GM21723 (cell line): ENCODE measurements around the gene ARHGAP5.
"Not testable (repeated sequence)": the region's sequence is repeated elsewhere in the genome, so short reads cannot be mapped to it uniquely, and the experiment has no call there.

ENCODE experiments used
- ATAC-seq: cut with Tn5 transposase; IDR thresholded peaks from one replicate; pipeline ENCODE4 v1.9.1; 2021; ENCODE audit warnings: mild to moderate bottlenecking, moderate library complexity; ENCODE audit not compliant: unreplicated experiment

The ARHGAP5 gene

DNA sequence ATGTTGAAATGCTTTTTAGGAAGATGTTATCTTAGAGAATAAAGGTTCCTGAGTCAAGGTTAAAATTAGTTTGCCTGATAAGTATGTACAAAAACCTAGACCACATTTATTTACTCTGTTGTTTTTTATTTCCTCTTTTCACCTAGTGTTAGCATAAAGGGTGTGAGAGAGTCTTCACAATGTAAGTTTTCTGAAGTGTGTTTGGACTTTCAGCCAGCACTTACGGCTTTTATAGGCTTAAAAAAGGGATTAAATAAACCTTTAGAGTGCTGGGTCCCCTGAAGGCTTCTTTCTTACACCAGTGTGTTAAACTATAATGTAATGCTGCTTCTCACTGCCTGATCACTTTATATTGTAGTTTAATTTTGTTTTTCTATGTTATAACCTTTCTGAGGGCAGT lies 27.2 kb downstream of the ARHGAP5 start:
- ATAC-seq = no peak

DNA sequence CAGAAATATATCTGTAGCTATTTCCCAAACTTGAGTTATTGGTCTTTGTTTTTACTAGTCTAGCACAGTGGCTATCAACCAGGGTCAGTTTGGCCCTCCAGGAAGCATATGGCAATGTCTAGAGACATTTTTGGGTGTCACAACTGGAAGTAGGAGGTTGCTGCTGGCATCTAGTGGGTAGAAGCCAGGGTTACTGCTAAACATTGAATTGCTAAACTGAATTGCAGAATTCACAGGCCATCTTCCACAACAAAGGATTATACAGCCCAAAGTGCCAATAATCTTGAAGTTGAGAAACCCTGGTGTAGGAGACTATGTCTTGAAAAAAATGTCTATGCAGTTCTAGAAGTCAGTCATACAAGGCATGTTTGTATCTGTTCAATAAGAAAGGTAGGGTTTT lies 27.7 kb downstream of the ARHGAP5 start:
- ATAC-seq = no peak

DNA sequence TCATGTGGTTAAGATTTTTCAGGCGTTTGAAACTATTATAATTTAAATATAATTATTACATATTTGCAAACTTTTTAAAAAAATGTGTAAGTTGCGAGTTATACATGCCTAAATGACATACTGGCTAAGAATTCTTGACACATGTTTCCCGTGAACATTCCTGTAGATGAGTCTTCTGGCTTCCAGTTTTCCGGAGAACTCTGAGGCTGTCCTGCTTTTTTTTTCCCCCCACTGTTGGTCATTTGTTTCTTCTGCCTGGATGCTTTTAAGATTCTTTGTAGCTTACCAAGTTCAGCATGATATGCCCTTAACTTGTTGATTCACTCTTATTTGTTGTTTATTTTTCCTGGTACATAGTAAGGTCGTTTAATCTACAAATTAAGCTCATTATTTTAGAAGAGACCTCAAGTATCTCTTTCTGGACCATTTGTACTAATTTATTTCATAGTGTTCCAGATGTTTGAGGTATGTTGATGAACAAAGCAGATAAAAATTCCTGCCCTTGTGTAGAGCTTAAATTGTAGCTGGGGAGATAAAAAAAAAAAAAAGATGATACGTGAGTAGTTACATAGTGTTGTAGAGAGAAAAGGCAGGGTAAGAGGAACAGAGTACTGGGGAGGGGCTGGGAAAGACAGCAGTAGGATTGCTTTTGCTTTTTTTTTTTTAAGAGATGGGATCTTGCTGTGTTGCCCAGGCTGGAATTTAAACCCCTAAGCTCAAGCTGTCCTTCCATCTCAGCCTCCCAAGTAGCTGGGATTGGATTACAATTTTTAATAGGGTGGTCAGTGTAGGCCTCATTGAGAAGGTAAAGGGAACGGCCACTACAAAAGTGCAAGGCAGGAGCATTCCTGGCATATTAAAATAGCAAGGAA lies 32.8 kb downstream of the ARHGAP5 start:
- no peak for ATAC-seq

DNA sequence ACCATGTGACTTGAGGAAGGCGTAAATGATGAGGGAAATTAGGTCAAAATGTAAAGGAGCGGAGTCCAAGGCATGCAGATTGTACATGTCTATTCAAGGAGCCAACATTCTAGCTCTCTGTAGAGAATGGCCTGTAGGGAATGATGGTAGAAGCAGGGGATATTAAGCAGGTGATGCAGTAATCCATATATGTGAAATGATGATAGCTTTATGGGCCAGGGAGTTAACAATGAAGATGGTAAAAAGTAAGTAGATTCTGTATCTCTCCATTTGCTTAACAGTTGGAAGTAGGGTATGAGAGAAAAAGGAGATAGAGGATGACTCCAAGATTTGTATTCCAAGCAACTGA lies 33.4 kb downstream of the ARHGAP5 start:
- no peak for ATAC-seq

DNA sequence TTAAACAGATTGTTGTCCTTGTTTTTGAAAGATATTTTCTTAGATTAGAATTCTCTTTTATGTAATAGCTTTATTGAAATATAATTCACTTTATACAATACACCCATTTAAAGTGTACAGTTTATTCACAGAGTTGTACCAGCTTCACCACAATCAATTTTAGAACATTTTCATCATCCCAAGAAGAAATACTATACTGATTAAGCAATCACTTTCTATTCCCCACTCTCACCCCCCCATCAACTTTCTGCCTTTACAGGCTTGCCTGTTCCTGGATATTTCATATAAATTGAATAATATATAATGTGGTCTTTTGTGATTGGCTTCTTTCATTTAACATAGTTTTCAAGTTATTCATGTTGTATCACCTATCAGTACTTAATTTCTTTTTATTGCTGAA lies 44.4 kb downstream of the ARHGAP5 start:
- ATAC-seq = no peak

DNA sequence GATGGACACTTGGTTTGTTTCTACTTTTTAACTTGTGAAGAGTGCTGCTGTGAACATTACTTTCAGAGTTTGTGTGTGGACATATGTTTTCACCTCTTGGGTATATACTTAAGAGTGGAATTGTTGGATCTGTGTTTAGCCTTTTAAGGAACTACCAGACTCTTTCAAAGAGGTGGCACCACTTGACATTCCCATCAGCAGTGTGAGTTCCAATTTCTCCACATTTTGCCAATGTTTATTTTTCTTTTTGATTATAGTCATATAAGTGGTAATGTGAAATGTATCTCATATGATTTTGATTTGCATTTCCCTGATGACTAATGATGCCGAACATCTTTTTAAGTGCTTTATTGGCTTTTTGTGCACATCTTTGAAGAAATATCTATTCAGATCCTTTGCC lies 44.8 kb downstream of the ARHGAP5 start:
- no peak for ATAC-seq

DNA sequence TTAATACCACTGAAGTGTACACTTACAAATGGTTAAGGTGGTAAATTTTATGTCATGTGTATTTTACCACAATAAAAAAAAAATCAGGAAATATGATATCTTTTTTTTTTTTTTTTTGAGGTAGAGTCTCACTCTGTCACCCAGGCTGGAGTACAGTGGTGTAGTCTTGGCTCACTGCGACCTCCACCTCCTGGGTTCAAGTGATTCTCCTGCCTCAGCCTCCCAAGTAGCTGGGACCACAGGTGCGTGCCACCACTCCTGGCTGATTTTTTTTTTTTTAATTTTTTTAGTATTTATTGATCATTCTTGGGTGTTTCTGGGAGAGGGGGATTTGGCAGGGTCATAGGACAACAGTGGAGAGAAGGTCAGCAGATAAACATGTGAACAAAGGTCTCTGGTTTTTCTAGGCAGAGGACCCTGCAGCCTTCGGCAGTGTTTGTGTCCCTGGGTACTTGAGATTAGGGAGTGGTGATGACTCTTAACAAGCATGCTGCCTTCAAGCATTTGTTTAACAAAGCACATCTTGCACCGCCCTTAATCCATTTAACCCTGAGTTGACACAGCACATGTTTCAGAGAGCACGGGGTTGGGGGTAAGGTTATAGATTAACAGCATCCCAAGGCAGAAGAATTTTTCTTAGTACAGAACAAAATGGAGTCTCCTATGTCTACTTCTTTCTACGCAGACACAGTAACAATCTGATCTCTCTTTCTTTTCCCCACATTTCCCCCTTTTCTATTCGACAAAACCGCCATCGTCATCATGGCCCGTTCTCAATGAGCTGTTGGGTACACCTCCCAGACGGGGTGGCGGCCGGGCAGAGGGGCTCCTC lies 50.0 kb downstream of the ARHGAP5 start:
- ATAC-seq = not testable (repeated sequence)

DNA sequence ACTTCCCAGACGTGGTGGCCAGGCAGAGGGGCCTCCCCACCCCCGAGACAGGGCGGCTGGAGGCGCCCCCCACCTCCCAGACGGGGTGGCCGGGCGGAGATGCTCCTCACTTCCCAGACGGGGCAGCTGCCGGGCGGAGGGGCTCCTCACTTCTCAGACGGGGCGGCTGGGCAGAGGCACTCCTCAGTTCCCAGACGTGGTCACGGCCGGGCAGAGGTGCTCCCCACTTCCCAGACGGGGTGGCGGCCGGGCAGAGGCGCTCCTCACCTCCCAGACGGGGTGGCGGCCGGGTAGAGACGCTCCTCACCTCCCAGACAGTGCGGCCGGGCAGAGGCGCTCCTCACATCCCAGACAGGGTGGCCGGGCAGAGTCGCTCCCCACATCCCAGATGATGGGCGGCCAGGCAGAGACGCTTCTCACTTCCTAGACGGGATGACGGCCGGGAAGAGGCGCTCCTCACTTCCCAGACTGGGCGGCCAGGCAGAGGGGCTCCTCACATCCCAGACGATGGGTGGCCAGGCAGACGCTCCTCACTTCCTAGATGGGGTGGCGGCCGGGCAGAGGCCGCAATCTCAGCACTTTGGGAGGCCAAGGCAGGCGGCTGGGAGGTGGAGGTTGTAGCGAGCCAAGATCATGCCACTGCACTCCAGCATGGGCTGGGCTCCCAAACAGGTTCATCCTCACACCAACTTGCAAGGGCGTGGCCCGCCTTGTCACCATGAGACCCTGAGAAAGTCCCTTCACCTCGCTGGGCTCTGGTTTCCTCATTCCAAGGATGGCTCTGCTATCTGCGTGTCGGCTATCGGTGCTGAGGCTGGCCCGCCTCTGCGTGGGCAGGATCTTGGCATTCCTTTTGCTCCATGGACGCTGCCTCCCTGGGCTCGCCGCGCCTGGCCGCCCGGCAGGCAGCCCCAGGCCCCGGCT lies 50.9 kb downstream of the ARHGAP5 start:
- not testable (repeated sequence) for ATAC-seq

DNA sequence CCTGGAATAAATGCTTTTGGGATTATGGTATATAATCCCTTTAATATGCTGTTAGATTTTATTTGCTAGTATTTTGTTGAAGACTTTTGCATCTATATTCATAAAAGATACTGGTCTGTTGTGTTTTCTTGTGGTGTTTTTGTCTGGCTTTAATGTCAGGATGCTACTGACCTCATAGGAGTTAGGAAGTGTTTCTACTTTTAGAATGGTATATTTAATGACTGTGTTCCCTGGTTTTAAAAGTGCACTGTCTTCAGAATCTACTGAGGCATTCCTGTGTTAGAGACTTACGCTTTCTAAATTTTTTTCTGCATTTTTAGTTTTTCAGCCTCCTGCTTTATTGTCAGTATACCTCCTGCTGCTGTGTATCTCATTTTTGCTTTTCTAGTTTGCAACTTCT lies 51.6 kb downstream of the ARHGAP5 start:
- ATAC-seq = no peak

DNA sequence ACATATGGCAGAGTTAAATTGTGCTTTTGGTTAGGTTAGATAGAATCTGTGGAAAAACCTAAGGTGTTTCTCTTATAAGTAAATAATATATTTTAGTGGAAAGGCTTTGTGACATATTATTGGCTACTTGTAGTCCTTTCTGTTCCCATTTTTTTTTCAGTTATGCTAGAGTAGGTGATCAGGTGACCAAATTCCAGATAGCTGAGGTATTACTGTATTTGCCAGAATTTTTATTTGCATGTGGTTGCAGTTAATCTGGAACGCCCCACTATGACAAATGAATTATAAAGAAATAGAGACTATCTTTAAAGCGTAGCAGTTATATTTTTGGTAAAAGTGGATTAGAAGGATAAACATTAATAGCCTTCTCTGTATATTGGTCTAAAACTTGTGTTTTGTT lies 52.0 kb downstream of the ARHGAP5 start:
- no peak for ATAC-seq

DNA sequence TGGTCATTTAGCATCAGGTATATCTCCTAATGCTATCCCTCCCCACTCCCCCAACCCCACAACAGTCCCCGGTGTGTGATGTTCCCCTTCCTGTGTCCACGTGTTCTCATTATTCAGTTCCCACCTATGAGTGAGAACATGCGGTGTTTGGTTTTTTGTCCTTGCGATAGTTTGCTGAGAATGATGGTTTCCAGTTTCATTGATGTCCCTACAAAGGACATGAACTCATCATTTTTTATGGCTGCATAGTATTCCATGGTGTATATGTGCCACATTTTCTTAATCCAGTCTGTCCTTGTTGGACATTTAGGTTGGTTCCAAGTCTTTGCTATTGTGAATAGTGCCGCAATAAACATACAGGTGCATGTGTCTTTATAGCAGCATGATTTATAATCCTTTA lies 54.6 kb downstream of the ARHGAP5 start:
- not testable (repeated sequence) for ATAC-seq

DNA sequence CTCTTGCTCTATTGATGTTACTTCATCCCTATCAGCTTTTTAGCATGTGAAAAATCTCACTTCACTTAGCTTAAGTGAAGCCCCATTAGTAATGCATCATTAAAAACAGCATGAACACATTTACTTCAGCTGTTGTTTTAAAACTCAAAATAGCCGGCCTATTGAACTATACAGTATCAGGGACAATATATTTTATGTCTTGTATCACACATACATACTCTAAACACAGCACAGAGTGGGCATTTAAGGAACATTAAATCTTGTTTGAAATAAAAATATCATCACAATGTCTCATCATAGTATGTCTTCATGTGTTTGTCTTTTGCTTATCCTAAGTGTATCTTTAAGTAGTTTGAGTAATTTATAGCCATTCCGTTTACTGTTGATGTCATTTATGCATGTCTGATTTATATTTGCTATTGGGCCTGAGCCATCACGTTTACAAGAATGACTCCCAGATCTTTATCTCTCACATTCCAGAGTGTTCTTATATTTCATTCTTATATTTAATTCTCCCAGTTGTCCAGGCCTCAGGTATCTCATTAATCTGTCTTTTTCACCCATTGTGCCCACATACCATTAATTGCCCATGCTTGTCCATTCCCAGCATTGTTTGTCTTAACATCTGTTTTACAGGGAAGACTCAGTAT lies 57.5 kb downstream of the ARHGAP5 start:
- ATAC-seq = no peak

DNA sequence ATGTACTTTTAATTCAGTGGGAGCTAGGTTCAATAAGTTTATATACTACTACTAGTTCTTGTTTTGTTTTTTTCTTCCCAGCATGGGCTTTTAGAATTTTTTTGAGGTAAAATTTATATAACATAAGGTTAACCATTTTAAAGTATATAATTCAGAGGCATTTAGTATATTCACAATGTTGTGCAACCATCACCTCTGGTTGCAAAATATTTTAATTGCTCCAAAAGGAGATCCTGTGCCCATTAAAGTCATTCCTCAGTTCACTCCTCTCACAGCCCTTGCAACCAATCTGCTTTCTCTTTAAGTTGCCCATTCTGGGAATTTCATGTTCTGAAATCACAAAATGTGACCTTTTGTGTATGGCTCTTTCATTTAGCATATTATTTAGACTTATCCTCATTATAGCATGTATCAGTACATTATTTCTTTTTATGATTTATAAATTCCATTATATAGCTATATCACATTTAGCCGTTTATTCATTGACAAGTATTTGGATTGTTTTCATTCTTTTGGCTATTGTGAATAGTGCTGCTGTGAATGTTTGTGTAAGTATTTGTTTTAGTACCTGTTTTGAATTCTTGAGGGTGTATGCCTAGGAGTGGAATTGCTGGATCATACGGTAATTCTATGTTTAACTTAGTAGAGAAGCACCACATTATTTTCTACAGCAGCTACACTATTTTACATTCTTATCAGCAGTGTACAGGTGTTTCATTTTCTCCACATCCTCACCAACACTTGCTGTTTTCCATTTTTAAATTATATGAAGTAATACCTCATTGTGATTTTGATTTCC lies 59.1 kb downstream of the ARHGAP5 start:
- no peak for ATAC-seq

DNA sequence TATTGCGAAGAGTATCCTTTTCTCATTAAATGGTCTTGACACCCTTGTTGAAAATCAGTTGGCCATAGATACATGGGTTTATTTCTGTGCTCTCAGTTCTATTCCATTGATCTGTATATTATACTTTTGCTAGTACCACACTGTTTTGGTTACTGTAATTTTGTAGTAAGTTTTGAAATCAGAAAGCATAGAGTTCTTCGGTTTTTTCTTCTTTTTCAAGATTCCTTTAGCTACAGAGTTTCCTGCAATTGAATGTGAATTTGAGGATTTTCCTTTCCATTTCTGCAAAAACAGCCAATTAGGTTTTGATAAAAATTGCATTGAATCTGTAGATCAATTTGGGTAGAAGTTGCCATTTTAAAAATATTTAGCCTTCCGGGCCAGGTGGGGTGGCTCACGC lies 60.2 kb downstream of the ARHGAP5 start:
- no peak for ATAC-seq

DNA sequence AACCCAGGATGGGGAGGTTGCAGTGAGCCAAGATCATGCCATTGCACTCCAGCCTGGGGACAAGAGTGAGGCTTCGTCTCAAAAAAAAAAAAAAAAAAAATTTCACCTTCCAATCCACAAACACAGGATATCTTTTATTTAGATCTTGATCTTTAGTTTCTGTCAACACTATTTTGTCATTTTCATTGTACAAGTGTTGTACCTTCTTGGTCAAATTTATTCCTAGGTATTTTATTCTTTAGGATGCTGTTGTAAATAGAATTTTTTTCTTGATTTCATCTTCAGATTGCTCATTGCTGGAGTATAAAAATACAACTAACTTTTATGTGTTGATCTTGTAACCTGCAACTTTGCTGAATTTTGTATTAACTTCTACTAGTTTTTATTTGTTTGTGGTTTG lies 60.8 kb downstream of the ARHGAP5 start:
- no peak for ATAC-seq

DNA sequence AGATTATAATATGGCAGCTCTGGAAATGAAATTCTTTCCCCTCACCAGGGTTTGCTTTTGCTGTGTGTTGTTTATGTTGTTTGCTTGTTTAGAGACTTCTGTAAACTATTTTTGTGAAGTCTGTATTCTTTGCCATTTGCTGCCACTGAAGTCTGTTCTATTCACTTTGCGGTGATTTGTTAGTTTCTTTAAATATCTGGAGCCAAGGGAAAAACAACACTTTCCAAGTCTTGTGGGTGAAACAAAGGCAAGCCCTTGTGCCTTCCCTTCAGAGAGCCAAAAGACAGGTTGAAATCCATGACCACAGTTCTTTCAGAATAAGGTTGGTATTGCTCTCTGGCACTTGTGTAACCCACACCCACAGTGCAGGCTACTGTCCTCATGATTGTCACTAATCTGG lies 65.2 kb downstream of the ARHGAP5 start:
- no peak for ATAC-seq

DNA sequence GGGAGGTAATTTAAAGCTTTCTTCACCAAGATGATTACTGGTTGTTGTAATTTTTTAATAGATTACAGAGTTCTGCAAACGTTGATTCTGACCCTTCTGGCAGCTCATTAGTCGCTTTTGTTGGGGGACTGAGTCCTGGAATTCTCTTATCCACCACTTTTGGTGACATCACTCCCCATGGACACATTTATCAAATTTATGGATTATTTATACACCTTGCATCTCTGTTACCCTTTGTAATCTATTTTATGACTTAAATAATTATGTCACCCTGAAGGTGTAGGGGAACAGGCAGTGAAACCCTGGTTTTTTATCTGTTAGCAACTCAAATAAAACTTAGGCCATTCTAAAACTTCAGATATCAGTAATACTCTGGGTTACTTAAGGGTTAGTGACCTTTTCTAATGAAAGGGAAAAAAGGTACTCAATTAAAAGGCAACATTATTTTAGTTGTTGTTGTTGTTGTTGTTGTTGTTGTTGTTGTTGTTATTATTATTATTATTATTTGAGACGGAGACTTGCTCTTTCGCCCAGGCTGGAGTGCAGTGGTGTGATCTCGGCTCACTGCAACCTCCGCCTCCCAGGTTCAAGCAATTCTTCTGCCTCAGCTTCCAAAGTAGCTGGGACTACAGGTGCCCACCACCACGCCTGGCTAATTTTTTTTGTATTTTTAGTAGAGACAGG lies 65.8 kb downstream of the ARHGAP5 start:
- no peak for ATAC-seq

DNA sequence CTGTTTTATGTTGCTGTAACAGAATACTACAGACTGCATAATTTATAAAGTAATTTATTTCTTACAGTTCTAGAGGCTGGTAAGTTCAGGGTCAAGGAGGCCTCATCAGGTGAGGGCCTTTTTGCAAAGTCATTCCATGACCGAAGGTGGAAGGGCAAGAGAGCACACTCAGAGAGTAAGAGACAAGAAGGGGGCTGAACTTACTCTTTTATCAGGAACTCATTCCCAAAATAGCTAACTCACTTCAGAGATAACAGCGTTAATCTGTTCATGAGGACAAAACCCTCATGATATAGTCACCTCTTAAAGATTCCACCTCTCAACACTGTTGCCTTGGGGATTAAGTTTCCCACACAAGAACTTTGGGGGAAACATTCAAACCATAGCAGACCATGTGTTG lies 73.3 kb downstream of the ARHGAP5 start:
- no peak for ATAC-seq

DNA sequence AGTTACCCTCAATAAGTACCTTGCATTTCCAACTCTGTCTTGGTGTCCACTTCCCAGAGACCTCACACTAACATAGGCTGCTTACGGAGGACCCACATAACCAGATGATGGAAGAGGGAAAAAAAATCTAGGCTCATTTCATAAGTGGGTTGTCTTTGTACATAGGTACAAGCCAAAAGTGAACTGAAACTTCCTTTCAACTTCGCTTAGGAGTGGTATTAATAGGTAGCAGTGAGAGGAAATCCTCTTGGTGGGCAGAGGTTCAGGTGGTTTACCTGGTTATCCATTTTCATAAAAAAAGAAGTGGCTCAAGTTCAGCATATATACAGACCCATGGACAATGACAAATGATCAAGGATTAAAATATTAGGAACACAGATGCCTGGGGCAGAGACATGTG lies 88.9 kb downstream of the ARHGAP5 start:
- ATAC-seq = no peak
